GM19193 (cell line): ENCODE results near the gene SLC6A17.

Source experiments
- POLR2A ChIP-seq: IDR thresholded peaks from 4 replicates; pipeline ENCODE4 v1.6.1; 2011; ENCODE audit not compliant: insufficient read depth, insufficient read length; ENCODE audit errors: extremely low read depth

The SLC6A17 gene

GRCh38 chr1:110130989-110131388, 19.3 kb upstream of the SLC6A17 start:
- TF ChIP-seq POLR2A = no peak

- TF ChIP-seq POLR2A = no peak
Observed at GRCh38 chr1:110132682-110133081, 17.6 kb upstream of the SLC6A17 start.

- TF ChIP-seq POLR2A = no peak
Observed at GRCh38 chr1:110133436-110133835, 16.9 kb upstream of the SLC6A17 start.

- no peak for TF ChIP-seq POLR2A
Observed at GRCh38 chr1:110134050-110134595, 16.2 kb upstream of the SLC6A17 start.

GRCh38 chr1:110135246-110135645, 15.0 kb upstream of the SLC6A17 start:
- TF ChIP-seq POLR2A = no peak

GRCh38 chr1:110135666-110136065, 14.6 kb upstream of the SLC6A17 start:
- no peak for TF ChIP-seq POLR2A

- TF ChIP-seq POLR2A = no peak
Observed at GRCh38 chr1:110136911-110137310, 13.4 kb upstream of the SLC6A17 start.

- TF ChIP-seq POLR2A = no peak
Observed at GRCh38 chr1:110138956-110139355, 11.3 kb upstream of the SLC6A17 start.

- TF ChIP-seq POLR2A = no peak
Observed at GRCh38 chr1:110144366-110144765, 5.9 kb upstream of the SLC6A17 start.

GRCh38 chr1:110148961-110149360, 1.3 kb upstream of the SLC6A17 start:
- TF ChIP-seq POLR2A = no peak

- TF ChIP-seq POLR2A = no peak
Observed at GRCh38 chr1:110151175-110151669, 928 bp downstream of the SLC6A17 start.

- TF ChIP-seq POLR2A = no peak
Observed at GRCh38 chr1:110152133-110152785, 2.0 kb downstream of the SLC6A17 start.

- no peak for TF ChIP-seq POLR2A
Observed at GRCh38 chr1:110153407-110153950, 3.2 kb downstream of the SLC6A17 start.

GRCh38 chr1:110155878-110156522, 5.7 kb downstream of the SLC6A17 start:
- TF ChIP-seq POLR2A = no peak

GRCh38 chr1:110158261-110158660, 8.0 kb downstream of the SLC6A17 start:
- no peak for TF ChIP-seq POLR2A

- no peak for TF ChIP-seq POLR2A
Observed at GRCh38 chr1:110159168-110159567, 8.9 kb downstream of the SLC6A17 start.

GRCh38 chr1:110160538-110161100, 10.3 kb downstream of the SLC6A17 start:
- no peak for TF ChIP-seq POLR2A
